Measurements from ENCODE around the gene FAM180B.

DNA sequence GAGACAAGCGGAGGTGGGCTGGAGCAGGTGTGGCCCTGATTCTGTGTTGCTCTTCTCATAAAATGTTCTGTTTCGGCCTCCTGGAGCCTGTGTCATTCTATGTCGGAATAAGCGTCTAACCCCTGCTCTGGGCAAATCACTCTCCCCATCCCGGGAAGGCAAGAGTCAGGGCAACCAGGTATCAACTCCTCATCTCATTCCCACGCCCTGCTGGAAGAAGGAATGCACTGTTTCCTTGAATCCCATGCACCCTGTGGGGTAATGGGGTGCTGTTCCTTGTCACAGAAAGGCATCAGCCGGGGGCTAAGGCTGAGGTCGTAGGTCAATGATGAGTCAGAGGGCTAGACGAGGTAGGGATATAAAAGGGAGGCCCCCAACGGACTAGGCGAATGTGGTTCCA is 2.6 kb downstream of the FAM180B start:
- TF ChIP-seq, protein P1, sequence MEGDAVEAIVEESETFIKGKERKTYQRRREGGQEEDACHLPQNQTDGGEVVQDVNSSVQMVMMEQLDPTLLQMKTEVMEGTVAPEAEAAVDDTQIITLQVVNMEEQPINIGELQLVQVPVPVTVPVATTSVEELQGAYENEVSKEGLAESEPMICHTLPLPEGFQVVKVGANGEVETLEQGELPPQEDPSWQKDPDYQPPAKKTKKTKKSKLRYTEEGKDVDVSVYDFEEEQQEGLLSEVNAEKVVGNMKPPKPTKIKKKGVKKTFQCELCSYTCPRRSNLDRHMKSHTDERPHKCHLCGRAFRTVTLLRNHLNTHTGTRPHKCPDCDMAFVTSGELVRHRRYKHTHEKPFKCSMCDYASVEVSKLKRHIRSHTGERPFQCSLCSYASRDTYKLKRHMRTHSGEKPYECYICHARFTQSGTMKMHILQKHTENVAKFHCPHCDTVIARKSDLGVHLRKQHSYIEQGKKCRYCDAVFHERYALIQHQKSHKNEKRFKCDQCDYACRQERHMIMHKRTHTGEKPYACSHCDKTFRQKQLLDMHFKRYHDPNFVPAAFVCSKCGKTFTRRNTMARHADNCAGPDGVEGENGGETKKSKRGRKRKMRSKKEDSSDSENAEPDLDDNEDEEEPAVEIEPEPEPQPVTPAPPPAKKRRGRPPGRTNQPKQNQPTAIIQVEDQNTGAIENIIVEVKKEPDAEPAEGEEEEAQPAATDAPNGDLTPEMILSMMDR (conservative IDR thresholded peaks at IDR 0.05 in 1 of 2, IDR thresholded peaks at IDR 0.05 in 1 of 2; ENCODE audit: extremely low read depth in 1 of 2, insufficient read depth in 1 of 2, low read depth in 1 of 2, low read length in 2 of 2): no peak
- TF ChIP-seq EZH2 (IDR thresholded peaks at IDR 0.05; ENCODE audit: borderline replicate concordance, low read length): no peak

All from mammary epithelial cell (primary cell).